Skeletal muscle cell (primary cell): Measurements from ENCODE around the gene AUTS2.

Experiments
- DNase-seq: peaks from one replicate; pipeline ENCODE4 v3.0.0-alpha.2; 2010; ENCODE audit warnings: low read depth
- H3K4me3 ChIP-seq: 2 replicates; pipeline ENCODE4 v1.5.1; 2011; ENCODE audit warnings: low read depth, mild to moderate bottlenecking, control low read depth, low read length, moderate library complexity

Gene AUTS2

GRCh38 chr7:70097645-70098044 lies 499.4 kb downstream of the AUTS2 start:
- no peak overlapping the region for H3K4me3 ChIP-seq

GRCh38 chr7:70098133-70098561 lies 499.9 kb downstream of the AUTS2 start:
- DNase-seq, result no peak
- no peak overlapping the region for H3K4me3 ChIP-seq

More at GRCh38 chr7:70097645-70098044, 499.4 kb downstream of the AUTS2 start:
- no peak for DNase-seq

- DNase-seq, result no peak
- no peak overlapping the region for H3K4me3 ChIP-seq
These were observed 500.8 kb downstream of the AUTS2 start for GRCh38 chr7:70098905-70099672.

GRCh38 chr7:70104243-70104642 lies 506.0 kb downstream of the AUTS2 start:
- H3K4me3 ChIP-seq, result no peak overlapping the region
- DNase-seq, result no peak

- H3K4me3 ChIP-seq, result no peak overlapping the region
- DNase-seq, result no peak
These were observed 514.8 kb downstream of the AUTS2 start for GRCh38 chr7:70113078-70113477.

GRCh38 chr7:70113536-70113935 lies 515.3 kb downstream of the AUTS2 start:
- no peak overlapping the region for H3K4me3 ChIP-seq
- no peak for DNase-seq

GRCh38 chr7:70114806-70115205 lies 516.5 kb downstream of the AUTS2 start:
- H3K4me3 ChIP-seq, result no peak overlapping the region
- no peak for DNase-seq

GRCh38 chr7:70116244-70116643 lies 518.0 kb downstream of the AUTS2 start:
- no peak overlapping the region for H3K4me3 ChIP-seq
- no peak for DNase-seq

- DNase-seq, result no peak
- no peak overlapping the region for H3K4me3 ChIP-seq
These were observed 518.6 kb downstream of the AUTS2 start for GRCh38 chr7:70116867-70117266.

GRCh38 chr7:70120851-70121250 lies 522.6 kb downstream of the AUTS2 start:
- DNase-seq, result no peak
- H3K4me3 ChIP-seq, result no peak overlapping the region

- DNase-seq, result peak; percentile 40
- no peak overlapping the region for H3K4me3 ChIP-seq
These were observed 533.5 kb downstream of the AUTS2 start for GRCh38 chr7:70131817-70132216.

- H3K4me3 ChIP-seq, result no peak overlapping the region
- DNase-seq, result no peak
These were observed 534.1 kb downstream of the AUTS2 start for GRCh38 chr7:70132226-70132851.

GRCh38 chr7:70132852-70133690 lies 534.8 kb downstream of the AUTS2 start:
- no peak for DNase-seq
- H3K4me3 ChIP-seq, result no peak overlapping the region

- DNase-seq, result no peak
- H3K4me3 ChIP-seq, result no peak overlapping the region
These were observed 535.9 kb downstream of the AUTS2 start for GRCh38 chr7:70134029-70134770.

- H3K4me3 ChIP-seq, result no peak overlapping the region
- DNase-seq, result no peak
These were observed 537.4 kb downstream of the AUTS2 start for GRCh38 chr7:70135656-70136055.

- H3K4me3 ChIP-seq, result no peak overlapping the region
- DNase-seq, result no peak
These were observed 538.9 kb downstream of the AUTS2 start for GRCh38 chr7:70137126-70137525.

- DNase-seq, result no peak
- no peak overlapping the region for H3K4me3 ChIP-seq
These were observed 544.1 kb downstream of the AUTS2 start for GRCh38 chr7:70142247-70142932.

GRCh38 chr7:70143075-70144044 lies 545.1 kb downstream of the AUTS2 start:
- no peak overlapping the region for H3K4me3 ChIP-seq
- peak; percentile 62 for DNase-seq
